Loucy (cell line): Measurements from ENCODE around the gene ZNF697.
A peak's percentile ranks its signal among the peaks of the same experiment; 100 is the strongest.
"Not testable (repeated sequence)": the region's sequence is repeated elsewhere in the genome, so short reads cannot be mapped to it uniquely, and the experiment has no call there.

Source experiments
- H2AFZ ChIP-seq: fragments of 200-600 bp; sonication (generic); 2 replicates; pipeline ENCODE4 v1.6.0; 2016; ENCODE audit warnings: antibody characterized with exemption, mild to moderate bottlenecking, low read length, moderate library complexity
- H3F3A ChIP-seq: fragments of 200-600 bp; 2 replicates; pipeline ENCODE4 v1.6.0; 2016; ENCODE audit warnings: antibody characterized with exemption, low read depth, mild to moderate bottlenecking
- H3K27me3 ChIP-seq: fragments of 200-600 bp; sonication (generic); 2 replicates; pipeline ENCODE4 v1.6.1; 2014; ENCODE audit warnings: low read length, mild to moderate bottlenecking; ENCODE audit not compliant: insufficient read depth, poor library complexity, severe bottlenecking
- H3K36me3 ChIP-seq: fragments of 200-600 bp; sonication (generic); 2 replicates; pipeline ENCODE4 v1.6.1; 2016; ENCODE audit warnings: low read length; ENCODE audit not compliant: insufficient read depth
- H3K4me1 ChIP-seq: fragments of 200-600 bp; sonication (generic); 2 replicates; pipeline ENCODE4 v1.5.1; 2014; ENCODE audit warnings: low read length, mild to moderate bottlenecking; ENCODE audit not compliant: insufficient read depth, poor library complexity, severe bottlenecking
- H3K4me2 ChIP-seq: fragments of 200-600 bp; sonication (generic); 2 replicates; pipeline ENCODE4 v1.6.0; 2014; ENCODE audit warnings: antibody characterized with exemption, low read length, low read depth, mild to moderate bottlenecking; ENCODE audit not compliant: poor library complexity, severe bottlenecking
- H3K4me3 ChIP-seq: fragments of 200-600 bp; sonication (generic); 2 replicates; pipeline ENCODE4 v1.5.1; 2014; ENCODE audit warnings: low read length, mild to moderate bottlenecking, mixed read lengths; ENCODE audit not compliant: poor library complexity, severe bottlenecking
- H3K79me2 ChIP-seq: fragments of 200-600 bp; sonication (generic); 2 replicates; pipeline ENCODE4 v1.6.1; 2014; ENCODE audit warnings: low read length; ENCODE audit not compliant: insufficient read depth
- H3K9ac ChIP-seq: fragments of 200-600 bp; sonication (generic); 2 replicates; pipeline ENCODE4 v1.6.0; 2014; ENCODE audit warnings: mild to moderate bottlenecking, low read depth, low read length, moderate library complexity; ENCODE audit not compliant: poor library complexity, severe bottlenecking
- H3K9me2 ChIP-seq: fragments of 200-600 bp; sonication (generic); replicated peaks from 2 replicates; pipeline ENCODE4 v1.6.1; 2016; ENCODE audit warnings: low read depth, low read length, mixed read lengths
- H3K9me3 ChIP-seq: fragments of 200-600 bp; sonication (generic); 2 replicates; pipeline ENCODE4 v1.6.1; 2014; ENCODE audit warnings: mild to moderate bottlenecking, antibody characterized with exemption, low read length, low read depth; ENCODE audit not compliant: insufficient read depth
- H4K20me1 ChIP-seq: fragments of 200-600 bp; sonication (generic); 2 replicates; pipeline ENCODE4 v1.6.0; 2014; ENCODE audit warnings: antibody characterized with exemption, low read length, mild to moderate bottlenecking; ENCODE audit not compliant: insufficient read depth, poor library complexity, severe bottlenecking
- EZH2phosphoT487 ChIP-seq: fragments of 200-600 bp; IDR thresholded peaks from 2 replicates; pipeline ENCODE4 v1.6.1; 2018; ENCODE audit warnings: antibody characterized with exemption, mild to moderate bottlenecking, moderate library complexity, borderline replicate concordance
- TF ChIP-seq, protein P1 (sequence below): fragments of 200-600 bp; sonication (generic); conservative IDR thresholded peaks from 2 replicates; pipeline ENCODE4 v1.5.1; 2014; ENCODE audit warnings: mild to moderate bottlenecking, antibody characterized with exemption, low read length

ZNF697 gene

DNA sequence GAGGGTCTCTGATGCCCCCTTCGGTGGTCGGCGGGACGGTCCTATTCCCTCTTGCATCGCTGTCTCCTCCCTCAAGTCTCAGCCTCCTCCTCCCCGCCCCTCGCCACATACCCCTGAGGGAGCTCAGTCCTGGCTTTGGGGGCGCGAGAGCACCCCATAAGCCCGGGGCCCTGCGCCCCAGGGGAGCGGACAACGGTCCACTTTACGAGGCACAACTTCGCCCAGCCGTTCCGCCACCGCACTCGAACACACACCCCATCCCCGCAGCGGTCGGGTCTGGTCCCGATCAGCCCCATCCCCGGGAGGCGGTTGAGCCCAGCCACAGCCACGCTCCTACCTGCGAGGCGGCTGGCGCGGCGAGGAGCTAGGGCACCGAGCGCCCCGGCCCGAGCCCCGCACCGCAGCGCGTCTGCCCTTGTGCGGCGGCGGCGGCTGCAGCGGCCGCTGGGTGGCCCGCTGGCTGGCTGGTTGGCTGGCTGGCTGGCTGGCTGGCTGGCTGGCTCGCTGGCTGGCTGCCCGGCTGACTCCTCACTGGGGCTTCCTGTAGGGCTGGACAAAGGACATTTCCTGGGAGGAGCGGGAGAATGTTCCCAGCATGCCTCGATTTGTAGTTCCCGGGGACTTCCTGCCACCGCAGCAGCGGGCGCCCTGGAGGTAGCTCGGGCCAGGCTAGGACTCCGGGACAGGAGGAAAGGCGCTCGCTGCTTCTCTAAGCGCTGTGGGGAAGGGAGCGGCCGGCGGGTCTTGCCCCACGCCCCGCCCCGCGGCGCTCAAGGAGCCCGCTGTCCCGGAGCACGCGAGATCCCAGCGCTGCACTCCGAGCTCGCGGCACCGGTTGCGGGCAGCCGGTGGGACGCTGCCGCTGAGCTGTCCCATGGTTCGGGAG is at the start of gene ZNF697:
Gene ZNF697, minus strand, starts transcription at position 533 of the 886 bp plus-strand sequence. CDS start 22,166 bp downstream, outside the sequence.
- Histone ChIP-seq H4K20me1 (peaks cover 2% of the 10 kb centered on the region), H3K79me2 (peaks cover 5% of the 10 kb centered on the region; the same call in 1 of the 2 replicates), H3F3A (no peaks in the 10 kb centered on the region), H3K27me3 (peaks cover 4% of the 10 kb centered on the region), H3K36me3 (no peaks in the 10 kb centered on the region), H3K9ac (peak within 1 kb of the TSS; percentile 72), H2AFZ (peak within 1 kb of the TSS; percentile 97), H3K9me3 (no peaks in the 10 kb centered on the region), H3K4me2 (peak within 1 kb of the TSS; percentile 98), H3K9me2 (no peaks in the 10 kb centered on the region), H3K4me1 (peaks cover 20% of the 10 kb centered on the region), H3K4me3 (peak within 1 kb of the TSS; percentile 82)
- TF ChIP-seq, protein P1, sequence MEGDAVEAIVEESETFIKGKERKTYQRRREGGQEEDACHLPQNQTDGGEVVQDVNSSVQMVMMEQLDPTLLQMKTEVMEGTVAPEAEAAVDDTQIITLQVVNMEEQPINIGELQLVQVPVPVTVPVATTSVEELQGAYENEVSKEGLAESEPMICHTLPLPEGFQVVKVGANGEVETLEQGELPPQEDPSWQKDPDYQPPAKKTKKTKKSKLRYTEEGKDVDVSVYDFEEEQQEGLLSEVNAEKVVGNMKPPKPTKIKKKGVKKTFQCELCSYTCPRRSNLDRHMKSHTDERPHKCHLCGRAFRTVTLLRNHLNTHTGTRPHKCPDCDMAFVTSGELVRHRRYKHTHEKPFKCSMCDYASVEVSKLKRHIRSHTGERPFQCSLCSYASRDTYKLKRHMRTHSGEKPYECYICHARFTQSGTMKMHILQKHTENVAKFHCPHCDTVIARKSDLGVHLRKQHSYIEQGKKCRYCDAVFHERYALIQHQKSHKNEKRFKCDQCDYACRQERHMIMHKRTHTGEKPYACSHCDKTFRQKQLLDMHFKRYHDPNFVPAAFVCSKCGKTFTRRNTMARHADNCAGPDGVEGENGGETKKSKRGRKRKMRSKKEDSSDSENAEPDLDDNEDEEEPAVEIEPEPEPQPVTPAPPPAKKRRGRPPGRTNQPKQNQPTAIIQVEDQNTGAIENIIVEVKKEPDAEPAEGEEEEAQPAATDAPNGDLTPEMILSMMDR, result peak; percentile 44
- TF ChIP-seq EZH2phosphoT487, result no peak

DNA sequence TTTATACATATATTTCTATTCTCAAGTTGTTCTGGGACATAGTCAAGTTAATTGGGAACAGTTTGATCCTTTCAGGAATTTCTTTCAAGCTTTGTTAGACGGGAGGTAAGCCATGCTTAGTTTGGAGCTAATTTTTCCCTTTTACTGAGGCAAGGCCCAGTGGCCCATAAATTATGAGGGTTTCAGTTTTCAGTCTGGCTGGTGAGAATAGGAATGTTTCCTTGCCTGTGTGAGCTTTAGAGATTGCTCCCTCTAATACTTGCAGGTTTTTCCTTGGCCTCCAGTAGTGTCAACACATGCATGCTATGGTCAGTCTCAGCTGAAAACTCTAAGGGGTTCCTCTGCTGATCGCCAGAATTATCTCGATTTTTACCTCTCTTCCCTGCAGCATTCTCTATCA is 49.5 kb upstream of the ZNF697 start:
- Histone ChIP-seq H3K36me3 (no peaks in the 10 kb centered on the region), H3K9me3 (peaks cover 6% of the 10 kb centered on the region; the same call in 1 of the 2 replicates), H3K4me3 (no peak overlapping the region), H3K4me1 (no peaks in the 10 kb centered on the region), H3F3A (no peaks in the 10 kb centered on the region), H3K79me2 (no peaks in the 10 kb centered on the region), H3K4me2 (no peak overlapping the region), H3K9ac (no peak overlapping the region), H3K9me2 (no peaks in the 10 kb centered on the region), H2AFZ (no peak overlapping the region), H3K27me3 (peaks cover 4% of the 10 kb centered on the region), H4K20me1 (no peaks in the 10 kb centered on the region)
- TF ChIP-seq, protein P1, result no peak
- no peak for TF ChIP-seq EZH2phosphoT487

GRCh38 chr1:119696863-119697262 is 48.8 kb upstream of the ZNF697 start:
- not testable (repeated sequence) for H3K4me2 ChIP-seq, H3K79me2 ChIP-seq, H3K36me3 ChIP-seq, H3K4me3 ChIP-seq, H3K9me2 ChIP-seq, H3K4me1 ChIP-seq, H3K27me3 ChIP-seq, H3F3A ChIP-seq, H2AFZ ChIP-seq, H4K20me1 ChIP-seq, H3K9ac ChIP-seq, H3K9me3 ChIP-seq
